Measurements from ENCODE around the gene ATMIN.

ATMIN gene

GRCh38 chr16:81035398-81035974, at the start of gene ATMIN:
ATMIN (plus strand) TSS chr16:81035842; CDS start chr16:81035871, 29 bp downstream.
- DNase-seq = peak; percentile 88

- DNase-seq = no peak
Observed at GRCh38 chr16:80986557-80986956, 49.1 kb upstream of the ATMIN start.

- DNase-seq = no peak
Observed at GRCh38 chr16:80988756-80989155, 46.9 kb upstream of the ATMIN start.

- DNase-seq = no peak
Observed at GRCh38 chr16:80989801-80990200, 45.8 kb upstream of the ATMIN start.

- no peak for DNase-seq
Observed at GRCh38 chr16:80990577-80990976, 45.1 kb upstream of the ATMIN start.

GRCh38 chr16:80990978-80991377, 44.7 kb upstream of the ATMIN start:
- no peak for DNase-seq

- no peak for DNase-seq
Observed at GRCh38 chr16:80991792-80992430, 43.7 kb upstream of the ATMIN start.

GRCh38 chr16:80992676-80993293, 42.9 kb upstream of the ATMIN start:
- DNase-seq = no peak

- DNase-seq = no peak
Observed at GRCh38 chr16:80993307-80993706, 42.3 kb upstream of the ATMIN start.

- no peak for DNase-seq
Observed at GRCh38 chr16:80993834-80994233, 41.8 kb upstream of the ATMIN start.

- no peak for DNase-seq
Observed at GRCh38 chr16:80994451-80994850, 41.2 kb upstream of the ATMIN start.

- DNase-seq = no peak
Observed at GRCh38 chr16:80996688-80997138, 38.9 kb upstream of the ATMIN start.

- DNase-seq = no peak
Observed at GRCh38 chr16:80997139-80997798, 38.4 kb upstream of the ATMIN start.

- DNase-seq = no peak
Observed at GRCh38 chr16:80997964-80998620, 37.5 kb upstream of the ATMIN start.

GRCh38 chr16:81000873-81001272, 34.8 kb upstream of the ATMIN start:
- no peak for DNase-seq

GRCh38 chr16:81001330-81001729, 34.3 kb upstream of the ATMIN start:
- DNase-seq = no peak

GRCh38 chr16:81003064-81003463, 32.6 kb upstream of the ATMIN start:
- no peak for DNase-seq

GRCh38 chr16:81003610-81004460, 31.8 kb upstream of the ATMIN start:
- DNase-seq = no peak

GRCh38 chr16:81004646-81005353, 30.8 kb upstream of the ATMIN start:
- no peak for DNase-seq

- DNase-seq = no peak
Observed at GRCh38 chr16:81005610-81006161, 30.0 kb upstream of the ATMIN start.

- peak; percentile 81 for DNase-seq
Observed at GRCh38 chr16:81006211-81006812, 29.3 kb upstream of the ATMIN start.
